HFF-Myc (cell line): Measurements from ENCODE around the gene ITIH5.

Source experiments
- DNase-seq: peaks from one replicate; pipeline ENCODE4 v3.0.0-alpha.2; 2011; ENCODE audit warnings: low read depth; ENCODE audit errors: extremely low read depth
- H3K4me3 ChIP-seq: replicated peaks from 2 replicates; pipeline ENCODE4 v1.5.1; 2011; ENCODE audit warnings: low read depth, mild to moderate bottlenecking, control low read depth, low read length
- CTCF ChIP-seq: IDR thresholded peaks from 2 replicates; pipeline ENCODE4 v1.5.1; 2012; ENCODE audit warnings: mild to moderate bottlenecking, low read depth, low read length, control low read depth; ENCODE audit errors: missing control alignments

Gene ITIH5

GRCh38 chr10:7545792-7546191 is 121.0 kb downstream of the ITIH5 start:
- DNase-seq = no peak
- no peak for TF ChIP-seq CTCF
- no peak overlapping the region for H3K4me3 ChIP-seq

GRCh38 chr10:7545261-7545660 is 121.5 kb downstream of the ITIH5 start:
- no peak for TF ChIP-seq CTCF
- DNase-seq = no peak
- H3K4me3 ChIP-seq = no peak overlapping the region

GRCh38 chr10:7544203-7544602 is 122.6 kb downstream of the ITIH5 start:
- no peak overlapping the region for H3K4me3 ChIP-seq
- no peak for TF ChIP-seq CTCF
- no peak for DNase-seq

- no peak for DNase-seq
- TF ChIP-seq CTCF = no peak
- no peak overlapping the region for H3K4me3 ChIP-seq
Measured at GRCh38 chr10:7542189-7542914, 124.4 kb downstream of the ITIH5 start.

GRCh38 chr10:7541137-7542087 is 125.4 kb downstream of the ITIH5 start:
- no peak for TF ChIP-seq CTCF
- H3K4me3 ChIP-seq = no peak overlapping the region
- no peak for DNase-seq

GRCh38 chr10:7538970-7539654 is 127.7 kb downstream of the ITIH5 start:
- DNase-seq = no peak
- TF ChIP-seq CTCF = no peak
- H3K4me3 ChIP-seq = no peak overlapping the region
